HG02759 (cell line): Measurements from ENCODE around the gene ZNF586.
"Not testable (repeated sequence)": the region's sequence is repeated elsewhere in the genome, so short reads cannot be mapped to it uniquely, and the experiment has no call there.

Experiments used
- ATAC-seq: cut with Tn5 transposase; IDR thresholded peaks from one replicate; pipeline ENCODE4 v1.9.1; 2021; ENCODE audit warnings: mild to moderate bottlenecking, moderate library complexity; ENCODE audit not compliant: unreplicated experiment

ZNF586 gene

DNA sequence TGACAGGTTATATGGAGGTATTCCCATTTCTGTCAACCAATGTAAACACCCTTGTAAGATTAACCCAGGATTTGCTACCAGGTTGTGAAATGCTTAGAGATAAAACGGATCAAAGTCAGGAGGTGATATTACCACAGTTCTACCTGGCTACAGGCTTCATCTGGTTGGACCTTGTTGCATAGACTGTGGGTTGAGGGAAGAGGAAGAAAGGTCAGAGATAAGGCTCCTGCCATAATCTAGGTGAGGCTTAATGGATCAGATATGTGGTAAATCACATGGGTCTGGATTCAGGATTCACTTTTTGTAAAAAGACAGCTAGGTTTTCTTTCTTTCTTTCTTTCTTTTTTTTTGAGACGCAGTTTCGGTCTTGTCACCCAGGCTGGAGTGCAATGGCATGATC, 52.0 kb downstream of the ZNF586 start:
- not testable (repeated sequence) for ATAC-seq

DNA sequence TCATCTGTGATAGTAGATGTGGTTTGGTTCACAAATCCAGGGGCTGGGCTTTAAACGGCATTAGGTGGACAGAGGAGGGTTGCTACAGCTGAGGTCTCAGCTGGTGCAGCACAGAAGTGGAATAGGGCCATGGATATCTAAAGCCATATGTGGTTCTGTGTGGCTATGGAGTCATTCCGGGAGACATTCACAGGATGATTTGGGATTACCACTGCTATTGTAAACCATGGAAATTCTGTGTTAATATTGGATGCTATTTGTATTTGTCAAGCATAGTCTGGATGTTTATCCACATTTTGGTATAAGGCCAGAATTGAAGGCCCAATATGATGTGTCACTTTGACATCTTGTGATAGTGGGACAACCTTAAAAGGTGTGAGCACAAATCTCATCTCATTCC, 53.7 kb downstream of the ZNF586 start:
- ATAC-seq = not testable (repeated sequence)

DNA sequence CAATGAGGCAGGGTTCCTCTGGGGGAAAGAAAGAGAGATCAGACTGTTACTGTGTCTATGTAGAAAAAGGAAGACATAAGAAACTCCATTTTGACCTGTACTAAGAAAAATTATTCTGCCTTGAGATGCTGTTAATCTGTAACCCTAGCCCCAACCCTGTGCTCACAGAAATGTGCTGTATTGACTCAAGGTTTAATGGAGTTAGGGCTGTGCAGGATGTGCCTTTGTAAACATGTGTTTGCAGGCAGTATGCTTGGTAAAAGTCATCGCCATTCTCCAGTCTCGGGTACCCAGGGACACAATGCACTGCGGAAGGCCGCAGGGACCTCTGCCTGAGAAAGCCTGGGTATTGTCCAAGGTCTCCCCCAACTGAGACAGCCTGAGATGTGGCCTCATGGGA, 54.1 kb downstream of the ZNF586 start:
- not testable (repeated sequence) for ATAC-seq

DNA sequence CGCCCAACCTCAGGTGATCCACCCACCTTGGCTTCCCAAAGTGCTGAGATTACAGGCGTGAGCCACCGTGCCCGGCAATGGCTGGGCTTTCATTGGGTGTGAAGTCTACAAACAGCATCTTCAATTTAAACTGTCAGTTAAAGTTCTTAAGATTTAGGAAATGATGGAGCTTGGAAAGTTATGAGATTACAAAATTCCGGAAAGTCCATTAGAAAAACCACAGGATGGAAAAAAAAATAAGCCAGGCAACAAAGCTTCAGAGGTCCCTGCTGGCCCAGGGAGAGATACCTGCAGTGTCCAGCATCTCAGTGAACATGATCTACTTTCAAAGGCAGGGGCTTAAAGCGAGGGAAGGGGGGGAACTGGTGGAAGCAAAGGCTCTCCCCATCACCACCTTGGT, 56.0 kb downstream of the ZNF586 start:
- no peak for ATAC-seq

- ATAC-seq = no peak
Measured at GRCh38 chr19:57829316-57829715, 59.8 kb downstream of the ZNF586 start.

- no peak for ATAC-seq
Measured at GRCh38 chr19:57830071-57830602, 60.7 kb downstream of the ZNF586 start, which contains the start of gene ZNF587B. TSS of gene ZNF587B (plus strand) at chr19:57830299. CDS start at chr19:57830529, 230 bp downstream.
